Activated naive CD4-positive, alpha-beta T cell (primary cell): ENCODE data around the gene SORBS1.

Experiments used
- DNase-seq, 4 experiments: peaks; one replicate each; lab custom pipeline; 2025; lab: John Stamatoyannopoulos, UW

Gene SORBS1

DNA sequence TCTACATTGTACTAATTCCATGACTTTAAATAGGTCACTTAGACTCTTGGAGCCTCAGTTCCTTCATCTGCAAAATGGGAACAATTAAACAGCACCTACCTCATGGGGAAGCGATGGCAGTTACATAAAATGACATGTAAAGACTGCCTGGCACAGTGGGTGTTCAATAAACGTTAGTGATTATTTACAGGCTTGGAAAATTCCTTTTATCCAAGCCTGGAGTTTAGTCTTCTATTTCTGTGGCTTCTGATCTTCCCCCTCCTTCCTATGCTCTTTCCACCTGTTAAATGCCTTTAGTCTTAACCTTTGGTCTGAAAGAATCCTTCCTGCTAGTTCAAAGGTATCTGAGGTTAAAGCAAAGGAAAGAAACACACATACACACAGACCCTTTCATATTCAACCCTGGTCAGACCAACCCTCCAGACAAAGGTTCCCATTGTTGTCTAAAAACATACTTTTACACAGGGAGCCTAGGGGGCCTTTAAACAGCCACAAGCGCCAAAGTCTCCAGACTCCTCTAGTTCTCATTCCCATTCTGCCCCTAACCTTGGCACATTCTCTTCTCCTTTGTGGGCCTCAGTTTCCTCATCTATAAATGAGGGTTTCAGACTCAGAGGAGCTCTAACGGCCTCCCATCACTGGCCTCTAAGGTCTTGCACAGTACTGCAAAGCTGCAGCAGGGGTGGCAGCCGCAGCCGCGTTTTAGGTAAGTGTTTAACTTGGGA lies 21.4 kb downstream of the SORBS1 start:
- DNase-seq: no peak

DNA sequence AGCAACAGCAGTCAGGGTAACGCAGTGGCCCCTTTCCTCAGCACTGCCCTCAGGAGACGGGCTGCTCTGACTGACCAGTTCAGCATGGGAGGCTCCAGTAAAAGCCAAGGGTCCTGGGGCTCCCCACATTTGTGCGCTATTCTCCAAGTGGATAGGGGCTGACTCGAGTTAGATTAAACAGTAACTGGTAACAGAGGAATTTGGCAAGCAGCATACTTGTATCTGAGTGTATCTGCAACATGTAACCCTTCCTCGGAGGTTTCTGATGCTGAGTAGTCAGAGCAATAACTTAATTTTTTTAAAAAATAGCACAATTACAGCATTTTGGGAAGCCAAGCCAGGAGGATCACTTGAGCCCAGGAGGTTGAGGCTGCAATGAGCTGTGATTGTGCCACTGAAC lies 22.8 kb downstream of the SORBS1 start:
- DNase-seq: no peak

DNA sequence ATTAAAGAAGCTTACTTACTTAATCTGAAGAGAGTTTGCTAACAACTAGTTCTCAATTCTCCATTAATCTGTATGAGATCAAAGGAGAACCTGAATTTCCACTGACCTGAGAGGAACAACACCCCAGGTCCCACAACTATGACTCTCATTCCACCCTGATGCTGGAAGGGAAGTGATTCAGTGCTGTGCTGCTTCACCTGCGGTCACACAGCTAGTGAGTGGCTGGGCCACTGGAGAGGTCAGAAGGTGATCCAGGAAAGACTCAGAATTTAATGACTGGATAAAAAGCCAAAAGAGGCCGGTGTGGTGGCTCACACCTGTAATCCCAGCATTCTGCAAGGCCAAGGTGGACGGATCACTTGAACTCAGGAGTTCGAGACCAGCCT lies 23.6 kb downstream of the SORBS1 start:
- DNase-seq: no peak

DNA sequence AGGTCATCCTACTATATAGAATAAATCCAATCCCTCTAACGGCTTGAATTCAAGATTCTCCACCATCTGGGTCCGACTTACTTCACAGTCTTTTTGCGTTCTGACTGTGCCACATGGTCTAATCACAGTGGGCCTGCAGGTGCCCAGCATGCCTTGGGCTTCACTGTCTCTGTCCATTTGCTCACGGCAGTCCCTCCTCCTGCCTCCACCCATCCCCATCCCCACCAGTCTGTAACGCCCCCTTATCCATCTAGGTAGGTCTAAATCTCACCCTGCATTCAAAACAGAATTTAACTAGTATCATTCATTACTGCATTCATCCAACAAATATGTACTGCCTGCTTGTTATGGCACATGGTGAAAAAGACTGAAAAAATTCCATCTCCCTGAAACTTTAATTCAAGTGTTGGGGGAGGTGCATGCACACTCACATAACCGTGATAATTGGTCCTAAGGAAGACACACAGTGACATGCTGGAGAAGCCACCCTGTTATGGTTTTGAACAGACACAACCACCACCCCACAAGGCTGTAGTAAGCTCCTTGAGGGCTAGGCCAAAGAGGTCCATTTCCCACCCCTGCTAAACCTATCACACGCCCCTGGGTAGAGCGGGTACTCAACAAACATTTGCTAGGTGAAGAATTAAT lies 24.2 kb downstream of the SORBS1 start:
- no peak for DNase-seq

DNA sequence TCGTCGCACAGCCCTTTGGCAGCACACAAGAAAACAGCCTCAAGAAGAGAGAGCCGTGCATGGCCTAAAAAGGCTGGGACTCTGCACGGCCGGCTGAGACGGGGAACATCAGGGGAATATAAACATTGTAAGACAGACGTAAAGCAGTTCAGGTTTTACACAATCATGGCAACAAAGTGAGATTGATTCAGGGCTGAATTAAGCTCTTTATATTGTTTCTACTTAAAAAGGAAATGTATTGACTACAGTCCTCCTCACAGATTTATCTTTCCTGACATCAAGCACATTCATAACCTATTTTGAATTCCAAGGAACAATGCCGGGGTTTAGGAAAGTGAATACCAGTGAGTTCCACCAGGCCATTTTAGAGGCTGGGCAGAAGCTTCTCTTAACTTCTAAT lies 25.2 kb downstream of the SORBS1 start:
- no peak for DNase-seq

DNA sequence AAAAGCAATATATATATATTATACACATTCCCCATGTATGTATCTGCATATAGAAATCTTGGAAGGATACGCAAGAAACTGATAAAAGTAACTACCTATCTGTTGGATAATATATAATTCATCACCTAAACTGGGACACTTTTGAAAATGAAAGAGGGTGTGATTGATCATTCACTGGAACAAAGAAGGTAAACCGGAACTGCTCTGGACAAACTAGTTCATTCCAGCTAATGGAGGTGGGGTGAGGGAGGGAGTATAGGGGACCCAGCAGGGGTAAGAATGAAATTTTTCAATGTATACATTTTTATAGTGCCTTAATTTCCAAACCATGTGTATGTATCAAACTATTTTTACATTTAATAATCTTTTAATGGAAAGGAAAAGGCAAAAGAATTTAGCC lies 25.6 kb downstream of the SORBS1 start:
- no peak for DNase-seq

DNA sequence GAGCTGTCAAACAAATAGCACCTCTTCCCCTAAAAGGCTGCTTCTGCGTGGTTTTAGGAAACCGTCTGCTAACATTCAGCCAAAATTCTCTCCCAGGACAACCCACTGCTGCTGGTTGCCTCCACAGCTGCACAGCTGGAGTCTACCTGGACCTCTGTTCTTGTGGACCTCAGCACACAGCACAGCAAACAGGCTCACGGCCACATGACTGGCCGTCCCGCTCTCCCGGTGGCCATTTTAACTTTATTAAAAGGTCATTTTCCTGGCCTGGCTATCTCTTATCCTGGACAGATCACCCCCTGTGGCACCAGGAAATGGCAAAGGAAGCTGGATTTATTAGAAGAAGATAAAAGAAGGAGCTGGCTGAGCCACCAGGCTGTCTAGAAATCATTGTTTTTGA lies 27.6 kb downstream of the SORBS1 start:
- DNase-seq: no peak

DNA sequence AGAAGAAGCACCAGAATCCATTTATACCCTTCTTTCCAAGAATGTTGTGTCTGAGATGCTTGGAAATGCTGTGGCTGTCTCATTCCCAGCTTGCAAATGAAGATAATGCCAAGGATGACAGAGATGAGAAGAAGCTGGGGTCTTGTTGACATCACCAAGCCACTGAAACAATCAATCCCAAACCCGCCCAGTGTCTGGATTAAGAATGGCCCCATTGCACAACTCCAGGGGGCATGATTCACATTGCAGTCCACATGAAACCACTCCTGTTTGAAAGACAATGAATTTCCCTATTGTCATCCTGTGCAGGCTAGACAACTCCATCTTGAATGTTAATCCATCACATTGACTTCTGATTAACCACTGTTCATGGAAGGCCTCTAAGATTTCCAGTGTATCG lies 28.6 kb downstream of the SORBS1 start:
- DNase-seq: no peak

DNA sequence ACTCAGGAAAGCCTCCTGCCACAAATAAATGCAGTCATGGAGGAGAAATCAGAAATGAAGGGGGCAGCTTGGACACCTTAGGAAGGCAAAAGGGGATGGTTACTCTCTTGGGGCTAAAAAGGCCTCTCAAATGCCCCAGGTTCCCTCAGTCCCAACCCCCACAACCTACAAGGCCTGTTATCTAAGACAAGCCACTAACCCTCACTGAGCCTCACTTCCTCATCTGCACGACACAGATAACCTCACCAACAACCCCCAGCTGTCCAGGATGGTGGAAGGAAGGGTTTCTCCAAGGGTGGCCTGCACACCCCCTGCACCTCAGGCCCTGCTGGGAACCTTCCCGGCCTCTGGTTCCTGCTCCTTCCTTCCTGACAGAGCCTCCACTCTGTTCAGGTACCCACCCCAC lies 29.2 kb downstream of the SORBS1 start:
- no peak for DNase-seq

DNA sequence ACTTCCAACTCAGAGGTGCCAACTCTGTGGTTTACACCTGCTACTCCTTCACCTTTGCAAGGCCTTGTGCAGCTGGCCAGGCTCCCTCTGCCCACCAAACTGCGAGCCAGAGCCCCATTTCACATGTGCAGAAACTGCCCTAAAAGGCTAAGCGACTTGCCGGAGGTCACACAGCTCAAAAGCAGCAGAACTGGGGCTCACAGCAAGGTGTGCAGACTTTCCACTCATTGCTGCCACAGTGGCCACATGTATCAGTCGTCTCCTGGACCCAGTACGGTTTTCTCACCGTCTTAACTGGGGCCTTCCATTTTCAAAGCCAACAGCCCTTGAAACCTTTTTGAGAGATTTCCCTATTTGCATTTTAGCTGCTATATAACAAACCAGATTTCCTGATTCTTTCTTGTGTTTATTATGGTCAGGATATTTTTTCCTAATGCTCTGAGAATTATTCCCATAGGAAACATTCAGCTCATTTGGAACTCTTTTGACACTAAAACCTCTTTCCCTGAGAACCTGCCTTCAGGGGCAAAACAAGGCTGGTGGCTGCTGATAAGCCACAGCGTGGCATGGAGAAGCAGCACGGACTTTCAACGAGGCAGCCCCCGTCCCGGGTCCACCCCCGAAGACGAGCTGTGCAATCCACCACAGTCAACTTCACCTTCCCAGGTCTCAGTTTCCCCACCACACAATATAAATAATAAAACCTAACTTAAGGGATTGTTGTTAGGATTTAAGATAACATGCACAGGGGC lies 29.9 kb downstream of the SORBS1 start:
- no peak for DNase-seq

DNA sequence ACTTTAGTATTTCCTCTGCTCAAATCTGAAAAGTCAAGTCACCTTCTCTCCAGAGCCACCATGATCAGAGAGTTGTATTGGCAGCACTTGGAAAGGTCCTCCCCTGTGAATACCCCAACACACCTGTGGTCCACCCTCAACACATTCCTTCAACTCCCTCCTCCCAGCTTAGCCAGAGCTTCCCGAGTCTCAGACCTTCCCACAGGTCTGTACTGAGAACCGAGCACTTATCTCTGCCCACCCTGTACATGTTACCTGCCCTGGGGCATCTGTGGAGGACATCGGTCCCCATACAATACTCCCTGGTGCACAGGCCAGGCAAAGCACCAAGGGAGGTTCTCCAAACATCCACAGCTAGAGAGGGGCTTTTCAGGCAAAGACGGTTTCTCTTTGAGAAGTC lies 30.6 kb downstream of the SORBS1 start:
- DNase-seq: no peak

DNA sequence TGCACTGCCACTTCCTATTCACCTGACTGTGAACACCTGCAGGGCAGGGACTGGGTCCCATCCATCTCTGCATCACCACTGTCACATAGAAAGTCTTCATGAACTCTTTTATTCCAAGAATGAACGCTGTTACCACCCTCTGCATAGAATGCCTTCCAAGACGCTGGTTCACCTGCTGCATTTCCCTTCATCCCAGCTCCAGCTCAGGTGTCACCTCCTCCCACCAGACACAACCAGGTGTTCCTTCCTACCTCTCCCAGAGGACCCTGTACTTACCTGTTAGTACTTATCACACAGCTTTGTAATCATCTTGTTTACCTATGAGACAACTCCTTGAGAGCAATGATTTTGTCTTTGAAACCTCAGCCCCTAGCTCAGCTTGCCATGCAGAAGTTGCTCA lies 31.1 kb downstream of the SORBS1 start:
- DNase-seq: no peak

DNA sequence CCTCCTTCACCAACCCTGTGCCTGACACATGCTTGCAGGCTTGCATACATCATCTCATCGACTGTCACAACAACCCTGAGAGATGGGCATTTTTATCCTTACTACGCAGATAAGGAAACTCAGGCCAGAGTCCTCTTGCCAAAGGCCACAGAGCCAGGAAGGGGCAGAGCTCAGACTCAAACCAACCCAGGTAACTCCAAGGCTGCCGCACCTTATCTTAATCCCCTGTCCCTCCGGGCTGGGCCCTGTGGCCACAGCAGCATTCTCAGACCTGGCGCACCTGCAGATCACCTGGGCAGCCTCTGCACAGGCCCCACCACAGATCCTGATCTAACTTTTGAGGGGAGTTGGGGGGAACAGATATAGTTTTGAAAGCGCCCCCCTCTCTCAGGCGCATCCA lies 35.1 kb downstream of the SORBS1 start:
- no peak for DNase-seq

DNA sequence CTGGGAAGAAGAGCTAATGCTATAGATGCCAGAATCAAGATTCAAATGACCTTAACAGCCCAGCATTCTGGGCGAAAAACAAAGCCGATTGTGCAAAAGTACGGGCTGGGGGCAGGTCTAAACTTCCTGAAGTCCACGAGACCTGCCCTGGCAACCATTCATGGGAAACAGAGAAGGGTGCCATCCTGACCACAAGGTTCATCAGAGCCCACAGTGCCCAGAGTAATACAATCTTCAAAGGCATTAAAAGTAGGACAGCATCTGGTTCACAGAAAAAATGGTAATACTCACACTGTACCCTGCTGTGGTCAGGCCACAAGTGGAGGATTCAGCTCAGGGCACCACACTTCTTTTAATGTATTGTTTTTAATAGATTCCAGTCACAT lies 36.1 kb downstream of the SORBS1 start:
- no peak for DNase-seq

DNA sequence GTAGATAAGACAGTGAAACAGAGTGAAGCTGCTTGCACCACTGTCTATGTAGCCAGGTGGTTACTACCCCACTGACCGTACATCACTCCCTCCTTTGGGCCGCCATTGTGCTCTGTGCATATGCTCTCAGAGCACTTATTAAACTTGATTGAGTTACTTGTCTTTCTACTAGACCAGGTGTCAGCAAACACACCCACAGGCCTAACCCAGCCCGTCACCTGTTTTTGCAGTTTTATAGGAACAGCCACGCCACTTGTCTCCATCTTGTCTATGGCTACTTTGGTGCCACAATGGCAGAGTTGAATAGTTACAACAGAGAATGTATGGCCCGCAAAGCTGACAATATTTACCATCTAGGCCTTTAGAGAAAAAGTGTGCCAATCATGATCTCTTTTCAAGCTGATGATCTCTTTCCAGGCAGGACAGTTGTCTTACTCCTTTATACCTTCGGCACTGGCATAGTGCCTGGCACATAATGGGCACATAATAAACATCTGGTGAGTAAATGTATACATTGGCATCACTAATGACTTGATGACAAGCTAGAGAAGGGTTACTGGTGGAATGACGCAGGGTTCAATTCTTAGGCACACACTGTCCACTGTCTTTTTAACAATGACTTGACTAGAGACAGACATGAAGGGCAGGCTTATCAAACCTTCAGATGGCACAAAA lies 36.7 kb downstream of the SORBS1 start:
- no peak for DNase-seq

DNA sequence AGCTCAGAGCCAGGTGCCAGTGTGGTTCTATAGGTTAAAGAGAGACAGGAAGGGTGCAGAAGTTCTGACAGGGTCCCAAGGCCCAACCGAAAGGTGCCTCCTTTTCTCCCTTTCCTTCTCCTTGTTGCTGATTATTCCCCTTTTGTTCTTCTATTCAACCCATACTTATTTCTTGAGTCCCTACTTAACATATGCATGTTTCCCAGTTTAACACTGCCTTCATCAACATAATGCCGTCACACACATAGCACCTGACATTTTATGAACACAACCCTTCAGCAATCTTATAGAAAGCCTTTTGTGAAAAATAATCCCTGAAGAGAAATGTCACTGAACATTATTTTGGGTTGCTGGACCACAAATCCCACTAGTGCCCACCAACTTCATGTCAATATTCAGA lies 39.1 kb downstream of the SORBS1 start:
- DNase-seq: no peak

DNA sequence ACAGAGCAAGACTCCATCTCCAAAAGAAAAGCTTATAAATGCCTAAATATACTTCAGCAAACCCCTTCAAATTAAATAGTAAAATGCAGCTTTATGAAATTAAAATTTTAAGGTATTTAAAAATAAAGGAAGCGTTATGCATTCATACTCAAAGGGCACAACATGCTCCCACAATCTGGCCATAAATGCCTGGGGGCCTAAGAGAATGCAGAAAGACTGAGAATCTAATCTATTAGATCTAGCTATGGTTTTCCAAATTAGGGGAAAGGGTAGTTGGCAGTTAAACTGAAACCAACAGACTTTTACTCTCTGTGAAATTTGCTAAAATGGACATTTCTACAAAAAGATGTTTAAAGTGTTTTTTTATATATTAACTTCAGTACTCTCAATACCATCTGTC lies 40.6 kb downstream of the SORBS1 start:
- DNase-seq: no peak

DNA sequence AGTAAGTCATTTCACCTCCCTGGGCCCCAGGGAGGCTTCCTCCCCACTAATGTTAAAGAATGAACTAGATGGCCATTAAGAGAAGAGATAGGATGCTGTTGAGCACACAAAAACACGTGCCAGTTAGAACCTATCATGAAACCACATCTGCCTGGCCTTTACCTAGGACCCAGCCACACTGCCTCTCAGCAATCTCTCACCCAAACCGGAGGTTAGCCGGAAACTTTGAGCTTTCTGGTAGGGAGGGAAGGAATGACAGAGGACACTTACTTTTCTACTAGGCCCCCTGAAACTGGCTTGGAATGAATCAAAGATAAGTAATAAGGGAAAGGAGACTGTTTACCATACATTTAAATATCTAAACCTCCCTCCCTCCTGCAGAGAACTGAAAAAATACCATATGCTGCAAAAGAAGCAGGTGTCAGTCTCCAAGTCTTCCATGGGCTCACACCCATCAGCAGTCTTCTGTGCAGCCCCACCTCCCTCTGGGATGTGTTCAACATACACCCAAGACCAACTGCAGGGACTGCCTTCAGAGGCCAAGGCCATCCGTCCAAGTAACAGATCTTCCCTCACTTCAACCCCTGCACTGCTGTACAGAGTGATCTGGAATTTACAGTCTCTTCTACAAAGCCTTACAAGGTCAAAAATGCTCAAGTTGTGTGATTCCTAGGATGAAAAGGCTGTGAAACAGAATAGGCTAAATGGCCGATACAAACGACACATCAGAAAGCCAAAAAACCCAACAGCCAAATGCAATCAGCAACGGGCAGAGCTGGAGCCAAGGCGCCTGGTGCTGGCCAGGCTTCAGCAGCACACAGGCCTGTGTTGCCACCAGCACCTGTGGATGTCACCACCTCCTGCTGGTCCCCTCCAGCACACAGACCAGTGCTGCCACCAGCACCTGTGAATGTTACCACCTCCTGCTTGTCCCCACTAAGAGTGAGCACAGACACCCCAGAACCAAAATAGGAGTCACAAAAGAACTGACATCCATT lies 42.4 kb downstream of the SORBS1 start:
- DNase-seq: no peak

DNA sequence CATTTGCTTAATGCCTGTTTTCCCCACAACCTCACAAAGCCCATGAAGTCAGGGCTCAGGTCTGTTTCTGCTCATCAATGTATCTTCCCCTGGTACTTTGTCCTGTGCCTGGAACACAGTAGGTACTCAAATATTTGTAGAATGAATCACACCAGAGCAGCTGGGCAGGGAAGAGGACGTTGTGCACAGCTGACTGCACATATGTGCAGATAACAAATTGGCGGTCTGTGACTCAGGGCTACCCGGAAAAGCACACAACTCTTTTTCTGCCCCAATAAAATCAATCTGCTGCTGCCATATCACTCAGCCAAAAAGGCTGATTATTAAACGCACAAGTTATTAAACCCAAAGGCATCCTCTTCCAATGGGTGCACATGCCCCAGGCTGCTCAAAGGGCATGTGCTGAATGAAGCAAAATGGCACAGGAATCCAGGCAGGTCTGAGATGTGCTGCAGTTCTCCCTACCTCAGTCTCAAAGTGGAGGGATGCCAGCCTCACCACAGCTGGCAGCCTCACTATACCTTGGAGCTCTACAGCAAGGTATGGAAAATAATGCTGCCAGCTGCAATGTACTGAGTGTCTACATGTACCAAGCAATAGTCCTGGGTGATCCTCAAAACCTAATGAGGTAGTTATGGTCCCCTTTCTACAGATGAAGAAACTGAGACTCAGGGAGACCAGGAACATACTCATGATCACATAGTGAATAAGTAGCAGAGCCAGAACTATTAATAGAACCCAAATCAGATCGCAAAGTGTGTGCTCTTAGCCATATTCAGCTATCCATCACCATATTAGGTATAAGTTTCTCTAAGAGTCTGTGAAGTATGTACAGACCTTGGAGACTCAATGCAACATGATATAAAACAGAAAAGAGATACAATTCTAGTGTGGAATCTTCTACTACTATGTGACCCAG lies 43.4 kb downstream of the SORBS1 start:
- DNase-seq: no peak

DNA sequence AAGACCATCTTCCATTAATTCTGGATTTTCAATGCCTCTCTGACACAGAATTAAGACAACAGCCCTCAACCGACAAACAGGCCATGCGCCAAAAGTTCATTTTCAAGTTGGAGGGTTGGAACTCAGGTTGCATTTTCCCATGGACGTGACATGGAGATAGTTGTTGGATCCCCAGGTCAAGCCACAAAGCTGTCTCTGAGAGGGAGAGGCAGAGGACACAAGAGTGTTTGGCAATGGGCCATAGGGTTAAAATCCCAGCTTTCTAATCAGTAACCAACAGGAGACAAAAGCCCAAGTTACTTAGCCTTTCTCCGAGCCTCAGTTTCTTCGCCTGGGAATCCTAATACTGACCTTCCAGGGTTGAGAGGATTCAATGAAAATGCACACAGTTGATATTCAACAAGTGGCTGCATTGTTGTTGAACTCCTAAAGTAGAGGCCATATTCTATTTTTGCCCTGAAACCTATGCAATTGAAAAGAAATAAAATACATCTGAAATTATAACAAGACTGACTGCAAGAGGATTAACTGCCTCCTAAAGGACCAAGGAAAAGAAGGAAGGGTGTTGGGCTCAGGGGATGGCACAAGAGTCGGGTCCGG lies 44.3 kb downstream of the SORBS1 start:
- DNase-seq: no peak
